ENCODE results near the gene ACOT7.

The ACOT7 gene

DNA sequence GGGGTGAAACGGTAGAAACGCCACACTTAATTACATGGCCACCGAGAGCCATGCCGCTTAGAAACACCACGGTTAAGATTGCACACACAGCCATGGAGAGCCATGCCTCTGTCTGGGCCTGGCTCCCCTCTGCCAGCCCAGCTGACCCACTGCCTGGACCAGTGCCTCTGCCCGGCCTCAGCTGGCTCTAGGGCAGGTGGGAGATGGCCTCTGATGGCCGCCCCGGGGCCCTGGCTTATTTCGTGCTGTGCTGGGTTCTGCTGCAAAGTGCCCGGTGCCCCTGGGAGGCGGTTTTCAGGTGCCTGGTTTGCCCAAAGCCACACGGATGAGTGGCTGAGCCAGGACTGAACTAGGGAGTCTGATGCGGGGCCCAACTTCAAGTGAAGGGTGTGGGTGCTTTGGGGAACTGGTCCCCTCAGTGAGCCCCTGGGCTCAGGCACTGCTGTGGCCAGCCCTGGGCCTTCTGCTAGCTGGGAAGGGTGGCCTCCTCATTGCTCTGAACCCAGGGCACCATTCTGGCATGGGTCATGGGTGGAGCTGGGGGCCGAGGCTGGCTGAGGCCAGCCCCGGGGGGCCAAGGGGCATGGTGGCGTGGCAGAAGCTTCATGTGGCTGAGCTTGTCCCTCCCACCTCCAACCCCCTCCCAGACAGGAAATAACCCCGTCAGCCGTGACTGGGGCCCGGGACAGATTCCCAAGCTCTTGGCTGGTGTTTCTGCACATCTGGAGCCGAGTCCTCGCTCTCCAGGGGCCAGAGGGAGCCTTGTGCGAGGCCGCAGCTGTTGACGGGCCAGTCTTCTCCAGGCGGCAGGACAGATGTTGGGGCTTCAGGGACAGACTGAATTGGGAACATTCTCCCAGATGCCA is 130.8 kb downstream of the ACOT7 start:
- no peak for DNase-seq

DNA sequence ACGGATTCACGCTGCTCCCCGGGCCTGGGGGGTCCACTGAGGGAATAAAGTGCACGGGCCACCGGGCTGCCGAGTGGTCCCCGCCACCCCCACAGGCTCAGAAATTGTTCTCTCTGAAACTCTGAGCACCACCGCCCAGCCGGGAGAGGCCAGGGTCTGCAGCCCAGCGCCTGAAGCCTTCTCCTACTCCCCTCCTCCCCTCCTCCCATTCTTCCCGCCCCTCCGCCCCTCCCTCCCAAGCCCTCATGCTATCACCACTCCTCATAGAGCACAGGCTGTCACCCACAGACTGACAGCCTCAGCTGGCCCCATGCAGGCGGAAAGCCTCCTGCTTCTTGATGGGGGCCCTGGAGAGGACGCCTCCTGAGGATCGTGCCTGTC is 132.0 kb downstream of the ACOT7 start:
- DNase-seq = no peak

DNA sequence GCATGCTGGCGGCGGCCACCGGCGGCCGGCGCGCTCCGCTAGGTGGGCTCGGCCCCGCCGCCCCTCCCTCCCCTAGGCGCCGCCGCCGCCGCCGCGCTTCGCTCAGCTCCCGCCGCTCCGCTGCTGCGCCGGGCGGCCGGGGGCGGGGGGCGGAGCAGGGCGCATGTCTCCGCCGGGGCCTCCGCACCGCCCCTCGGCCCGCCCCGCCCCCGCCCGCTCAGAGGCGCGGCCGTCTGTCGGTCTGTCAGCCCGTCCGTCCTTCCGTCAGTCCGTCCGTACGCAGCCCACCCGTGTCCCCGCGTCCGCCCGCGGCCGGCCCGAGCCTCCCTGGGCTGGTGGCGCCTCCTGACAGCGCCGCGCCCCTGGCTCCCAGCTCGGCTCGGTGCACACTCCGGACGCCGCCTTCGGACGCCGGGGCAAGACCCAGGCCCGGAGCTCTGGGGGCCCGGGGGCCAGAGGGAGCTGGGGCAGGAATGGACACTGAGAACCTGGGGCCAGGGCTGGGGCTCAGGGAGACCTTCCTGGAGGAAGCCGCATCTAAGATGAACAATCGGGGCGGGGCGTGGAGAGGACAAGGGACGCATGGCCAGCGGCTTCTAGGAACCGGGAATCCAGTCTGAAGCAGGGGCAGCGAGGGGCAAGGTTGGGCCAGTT is 132.5 kb downstream of the ACOT7 start, which contains the start of gene GPR153:
GPR153 (minus strand) TSS at position 138 of the 654 bp plus-strand sequence. CDS start 6,193 bp downstream, outside the sequence.
- peak; percentile 77 for DNase-seq

DNA sequence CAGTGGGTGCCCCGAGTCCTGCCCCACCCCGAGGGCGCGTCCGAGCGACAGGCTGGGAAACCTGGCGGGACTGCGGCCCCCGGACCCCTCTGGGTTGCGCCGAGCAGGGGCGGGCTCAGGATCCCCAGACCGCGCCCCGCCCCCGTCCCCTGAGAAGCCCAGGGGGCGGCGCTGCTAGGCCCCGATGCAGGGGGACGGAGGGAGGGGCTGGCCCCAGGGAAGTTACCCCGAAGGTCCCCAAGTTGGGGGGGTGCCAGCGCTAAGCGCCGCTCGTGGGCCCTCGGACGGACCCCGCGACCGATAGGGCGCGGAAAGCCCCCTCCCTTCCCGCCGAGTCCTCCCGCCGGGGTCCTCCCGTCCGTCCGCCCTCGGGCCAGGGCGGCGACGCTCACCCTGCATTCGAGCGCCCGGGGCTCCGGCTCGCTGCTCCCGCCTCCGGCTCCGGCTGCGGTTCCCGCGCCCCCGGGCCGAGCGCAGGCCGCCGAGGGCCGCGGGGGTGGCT is 133.1 kb downstream of the ACOT7 start:
- DNase-seq = peak; percentile 32

DNA sequence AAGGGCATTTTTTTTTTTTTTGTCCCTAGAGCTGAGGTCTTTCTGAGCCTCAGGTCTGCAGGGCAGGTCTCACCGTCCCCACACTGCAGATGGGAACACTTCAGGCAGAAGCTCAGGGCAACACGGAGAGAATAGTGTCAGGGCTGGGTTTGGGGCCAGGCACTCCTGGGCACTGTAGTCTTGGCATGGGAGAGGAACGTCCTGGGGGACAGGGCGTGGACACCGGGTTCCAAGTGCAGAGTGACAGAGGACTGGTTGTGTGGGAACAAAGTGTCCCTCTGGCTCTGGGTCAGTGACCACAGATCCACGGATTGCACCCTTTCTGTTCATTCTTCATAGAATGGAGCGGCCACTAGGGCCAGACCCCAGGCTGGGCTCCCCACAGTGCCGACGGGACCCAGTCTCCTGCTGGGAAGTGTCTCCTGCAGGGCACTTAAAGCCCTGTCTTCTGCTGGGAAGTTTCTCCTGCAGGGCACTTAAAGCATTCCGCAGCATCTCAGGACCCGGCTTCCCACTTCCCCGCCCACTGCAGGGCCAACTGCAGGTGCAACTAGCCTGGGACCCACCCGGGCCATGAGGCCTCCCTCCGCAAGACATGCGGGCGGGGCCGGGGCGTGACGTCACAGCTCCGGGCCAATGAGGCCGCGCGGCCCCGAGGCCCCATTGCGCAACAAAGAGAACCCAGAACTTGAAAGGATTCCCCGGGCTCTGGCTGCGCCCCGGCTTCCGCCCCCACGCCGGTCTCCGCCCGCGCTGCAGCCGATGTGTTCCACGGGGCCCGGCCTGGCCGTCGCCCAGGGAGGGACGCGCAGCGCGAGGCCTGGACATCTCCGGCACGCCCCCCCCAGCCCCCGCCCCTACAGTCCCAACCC is 133.8 kb downstream of the ACOT7 start:
- peak; percentile 85 for DNase-seq

DNA sequence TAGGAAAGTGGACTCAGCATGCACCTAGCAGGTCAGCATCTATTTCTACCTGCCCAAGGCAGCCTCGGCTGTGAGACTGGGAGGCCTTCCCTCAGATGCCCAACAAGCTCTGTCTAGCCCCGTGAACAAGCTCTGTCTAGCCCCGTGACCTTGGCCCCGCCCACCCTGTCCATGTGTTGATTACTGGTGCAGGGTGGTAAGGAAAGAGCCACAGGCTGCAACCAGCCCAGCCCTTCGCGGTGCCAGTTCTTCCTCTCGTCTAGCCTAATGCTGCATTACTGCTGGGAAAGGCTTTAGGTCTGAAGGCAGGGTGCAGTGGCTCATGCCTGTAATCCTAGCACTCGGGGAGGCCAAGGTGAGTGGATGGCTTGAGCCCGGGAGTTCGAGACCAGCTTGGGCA is 134.9 kb downstream of the ACOT7 start:
- no peak for DNase-seq

DNA sequence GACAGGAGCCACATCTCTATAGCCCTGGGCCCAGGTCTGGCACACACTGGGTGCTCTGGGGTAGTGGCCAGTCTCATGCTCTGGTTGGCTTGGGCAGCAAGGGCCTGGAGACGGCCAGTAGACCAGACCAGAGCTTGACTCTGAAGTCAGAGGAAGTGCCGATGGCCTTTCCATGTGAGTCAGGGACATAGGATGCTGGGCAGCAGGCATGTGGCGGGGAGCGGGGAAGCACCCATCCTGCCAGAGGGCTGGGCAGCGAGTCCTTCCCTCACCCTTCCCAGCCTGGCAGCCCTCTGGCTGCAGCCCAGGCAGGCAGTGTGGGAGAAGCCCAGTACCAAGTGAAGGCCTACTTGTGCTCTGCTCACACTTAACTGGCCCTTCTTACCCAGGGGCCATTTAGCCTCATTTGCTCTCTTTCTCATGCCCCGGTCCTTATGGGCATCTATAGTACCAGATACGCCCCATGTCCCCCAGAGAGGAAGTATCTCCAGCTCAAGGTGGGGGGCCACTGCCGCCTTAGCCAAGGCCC is 136.0 kb downstream of the ACOT7 start:
- DNase-seq = no peak

DNA sequence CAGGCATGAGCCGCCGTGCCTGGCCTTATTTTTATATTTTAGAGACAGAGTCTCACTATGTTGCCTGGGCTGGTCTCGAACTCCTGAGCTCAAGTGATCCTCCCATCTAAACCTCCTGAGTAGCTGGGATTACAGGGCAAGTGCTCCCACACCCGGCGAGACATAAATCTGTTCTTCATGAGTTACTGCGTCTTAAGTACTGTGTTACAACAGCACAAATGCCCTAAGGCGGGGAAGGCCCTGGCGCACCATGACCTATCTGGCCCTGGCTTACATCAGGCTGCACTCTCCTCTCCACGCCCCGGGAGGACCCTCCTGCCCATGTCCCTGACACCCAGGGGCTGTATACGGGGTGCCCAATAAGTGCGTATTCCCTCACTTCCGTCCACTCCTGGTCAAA is 136.9 kb downstream of the ACOT7 start:
- no peak for DNase-seq

DNA sequence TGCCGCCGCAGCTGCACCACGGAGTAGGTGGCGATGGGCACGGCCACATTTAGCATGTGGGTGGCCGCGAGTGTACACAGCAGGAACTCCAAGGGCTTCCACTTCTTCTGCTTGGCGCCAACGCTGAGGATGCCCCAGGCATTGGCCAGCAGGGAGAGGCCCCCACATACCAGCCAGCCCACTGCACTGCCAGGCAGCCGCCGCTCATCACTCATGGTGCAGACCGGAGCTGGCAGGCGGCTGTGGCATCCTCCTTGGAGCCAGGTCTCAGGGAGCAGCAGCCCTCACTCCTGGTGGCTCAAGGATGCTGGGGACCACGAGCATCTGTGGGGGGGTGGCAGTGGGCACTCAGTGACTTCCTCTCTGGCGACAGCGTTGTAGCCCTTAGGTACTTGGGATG is 138.9 kb downstream of the ACOT7 start:
- DNase-seq = no peak

DNA sequence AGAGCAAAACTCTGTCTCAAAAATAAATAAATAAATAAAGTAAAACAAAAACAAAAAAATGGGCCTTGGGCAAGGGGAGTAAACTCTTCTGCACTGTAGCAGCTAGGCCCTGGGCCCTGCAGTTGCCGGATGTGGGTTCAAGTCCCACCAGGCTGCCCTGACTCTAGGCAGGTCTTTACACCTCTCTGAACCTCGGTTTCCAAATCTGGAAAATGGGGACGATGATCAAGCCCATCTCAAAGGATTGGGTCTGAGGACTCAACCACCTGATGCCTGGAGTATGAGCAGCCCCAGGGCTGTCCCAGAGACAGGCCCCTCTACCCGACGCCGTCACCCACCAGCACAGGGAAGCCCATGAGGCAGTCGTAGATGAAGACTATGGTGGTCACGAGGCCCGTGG is 140.2 kb downstream of the ACOT7 start:
- no peak for DNase-seq

DNA sequence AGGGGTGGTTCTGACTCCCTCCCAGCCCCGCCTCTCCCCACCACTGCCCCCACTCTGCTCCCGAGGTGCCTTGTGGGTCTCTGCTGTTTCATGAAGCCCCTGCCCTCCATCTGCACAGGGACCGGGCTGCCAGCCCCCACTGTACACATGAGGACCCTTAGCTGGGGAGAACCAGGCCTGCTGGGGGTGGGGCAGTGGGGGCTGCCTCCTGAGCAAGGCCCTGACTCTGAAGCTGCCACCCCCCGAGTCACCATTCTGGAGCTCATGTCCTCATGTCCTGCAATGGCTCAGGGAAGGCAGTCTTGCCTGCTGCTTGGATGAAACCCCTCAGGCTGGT is 141.2 kb downstream of the ACOT7 start:
- no peak for DNase-seq

DNA sequence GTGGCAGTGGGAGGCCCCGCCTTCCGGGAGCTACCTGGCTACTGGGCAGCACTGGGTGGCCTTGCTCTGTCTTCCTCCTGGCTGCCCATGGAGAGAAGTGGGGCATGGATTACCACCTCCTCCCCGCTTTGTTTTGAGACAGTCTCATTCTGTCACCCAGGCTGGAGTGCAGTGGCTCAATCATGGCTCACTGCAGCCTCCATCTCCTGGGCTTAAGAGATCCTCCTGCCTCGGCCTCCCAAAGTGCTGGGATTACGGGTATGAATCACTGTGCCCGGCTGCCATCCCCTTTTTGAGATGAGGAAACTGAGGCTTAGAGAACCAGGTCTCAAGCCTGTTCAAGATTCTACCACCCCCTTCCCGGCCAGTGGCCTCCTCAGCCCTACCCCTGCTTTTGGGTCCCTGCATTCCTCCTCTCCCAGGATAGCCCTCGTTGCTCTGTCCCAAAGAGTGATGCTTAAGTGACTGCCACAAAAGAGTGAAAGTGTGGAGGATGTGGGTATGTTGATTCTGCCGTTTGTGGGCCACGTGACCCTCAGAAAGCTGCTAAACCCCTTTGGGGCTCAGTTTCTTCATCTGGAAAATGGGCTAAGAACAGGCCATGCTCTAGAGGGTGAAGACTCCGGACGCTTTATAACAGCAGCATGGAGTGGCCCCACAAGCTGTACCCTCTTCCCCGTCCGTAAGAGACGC is 141.7 kb downstream of the ACOT7 start:
- no peak for DNase-seq

DNA sequence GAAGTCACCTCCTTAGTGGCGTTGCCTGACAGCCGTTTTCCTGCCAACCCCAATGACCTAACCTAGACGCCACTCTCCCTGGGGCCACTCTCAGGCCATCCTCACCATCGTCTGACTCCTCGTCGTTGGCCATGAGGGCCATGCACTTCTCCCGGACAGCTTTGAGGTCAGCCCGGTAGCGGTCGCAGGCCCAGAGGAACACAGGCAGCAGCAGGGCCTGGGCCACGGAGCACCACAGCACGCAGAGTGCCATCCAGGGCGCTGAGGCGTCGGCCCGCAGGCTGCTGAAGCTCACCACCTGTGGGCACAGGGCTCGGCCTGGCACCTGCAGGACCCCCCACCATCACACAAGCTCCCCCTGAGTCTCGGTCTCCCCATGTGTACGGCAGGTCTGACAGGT is 142.3 kb downstream of the ACOT7 start:
- no peak for DNase-seq

DNA sequence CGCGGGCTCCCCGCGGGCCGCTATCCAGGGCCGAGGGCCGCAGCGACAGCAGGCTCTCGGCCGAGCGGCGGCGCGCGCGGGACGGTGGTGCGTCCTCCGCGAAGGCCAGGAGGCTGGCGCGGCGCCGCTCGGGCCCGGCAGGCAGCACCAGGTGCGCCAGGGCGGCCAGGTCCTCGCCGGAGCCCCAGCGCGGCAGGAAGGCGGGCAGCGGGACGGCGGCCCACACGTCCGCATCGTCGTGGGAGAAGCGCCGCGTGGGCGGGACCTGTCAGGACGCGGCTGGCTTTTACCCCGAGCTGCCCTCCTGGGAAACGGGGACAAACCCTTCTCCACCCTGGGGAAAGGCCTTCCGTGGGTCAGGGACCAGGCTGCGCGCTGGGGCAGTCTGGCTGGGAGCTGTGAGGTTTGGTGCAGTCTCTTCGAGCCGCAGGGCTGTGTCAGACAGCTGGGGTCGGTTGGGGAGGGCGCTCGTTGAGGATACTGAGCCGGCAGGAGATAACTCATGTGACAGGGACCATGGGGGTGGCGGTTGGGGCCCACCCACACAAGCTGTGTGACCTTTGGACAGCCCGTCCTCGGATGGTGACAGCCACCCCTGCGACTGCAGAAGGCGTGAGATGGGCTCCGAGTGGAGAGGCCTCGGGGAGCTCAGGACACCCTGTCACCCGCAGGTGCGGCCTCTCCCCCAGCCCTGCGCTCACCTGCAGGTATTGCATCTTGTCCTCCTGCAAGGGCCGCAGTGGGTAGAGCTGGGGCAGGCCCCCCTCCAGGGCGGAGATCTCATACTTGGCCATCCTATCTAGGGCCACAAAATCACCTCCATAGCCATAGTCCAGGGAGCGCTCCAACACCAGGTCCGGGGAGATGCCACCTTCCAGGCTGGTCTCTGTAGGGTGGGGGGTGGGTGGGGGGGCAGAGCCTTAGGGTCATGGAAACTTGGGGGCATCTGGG is 143.6 kb downstream of the ACOT7 start:
- no peak for DNase-seq

DNA sequence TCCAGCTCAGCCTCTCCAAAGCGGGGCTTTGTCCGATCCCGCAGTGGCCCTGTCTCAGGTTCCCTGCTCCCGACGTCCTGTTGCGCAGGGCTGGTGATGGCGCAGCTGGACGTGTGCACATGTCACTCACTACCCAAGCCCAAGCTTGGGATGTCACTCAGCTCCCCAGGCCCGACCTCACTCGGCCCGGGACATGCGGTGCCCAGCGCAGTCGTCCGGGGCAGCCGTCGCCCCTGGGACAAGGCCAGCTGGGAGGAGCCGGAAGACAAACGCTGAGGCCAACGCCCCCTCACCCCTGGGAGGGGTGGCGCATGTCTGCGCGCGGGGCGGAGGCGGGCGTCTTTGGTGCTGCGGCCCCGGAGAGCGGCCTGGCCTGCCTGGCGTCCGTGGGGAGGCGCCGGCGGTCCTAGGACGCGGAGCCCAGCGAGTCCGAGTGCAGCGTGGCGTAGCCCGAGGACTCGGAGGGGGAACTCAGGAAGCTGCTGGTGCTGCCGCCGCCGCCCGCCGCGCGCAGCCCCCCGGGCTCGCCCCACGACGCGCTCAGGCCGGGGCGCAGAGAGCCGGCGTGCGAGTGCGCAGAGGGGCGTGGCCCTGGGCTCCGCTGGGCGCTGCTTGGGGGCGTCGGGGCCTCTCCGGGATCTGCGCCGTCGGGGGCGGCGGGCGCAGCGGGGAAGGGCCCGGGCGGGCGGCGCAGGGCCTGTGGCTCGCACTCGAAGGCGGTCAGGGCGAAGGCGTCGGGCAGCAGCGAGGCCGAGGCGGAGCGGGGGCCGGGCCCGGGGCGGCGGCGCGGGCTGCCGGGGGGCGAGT is 144.4 kb downstream of the ACOT7 start:
- no peak for DNase-seq

DNA sequence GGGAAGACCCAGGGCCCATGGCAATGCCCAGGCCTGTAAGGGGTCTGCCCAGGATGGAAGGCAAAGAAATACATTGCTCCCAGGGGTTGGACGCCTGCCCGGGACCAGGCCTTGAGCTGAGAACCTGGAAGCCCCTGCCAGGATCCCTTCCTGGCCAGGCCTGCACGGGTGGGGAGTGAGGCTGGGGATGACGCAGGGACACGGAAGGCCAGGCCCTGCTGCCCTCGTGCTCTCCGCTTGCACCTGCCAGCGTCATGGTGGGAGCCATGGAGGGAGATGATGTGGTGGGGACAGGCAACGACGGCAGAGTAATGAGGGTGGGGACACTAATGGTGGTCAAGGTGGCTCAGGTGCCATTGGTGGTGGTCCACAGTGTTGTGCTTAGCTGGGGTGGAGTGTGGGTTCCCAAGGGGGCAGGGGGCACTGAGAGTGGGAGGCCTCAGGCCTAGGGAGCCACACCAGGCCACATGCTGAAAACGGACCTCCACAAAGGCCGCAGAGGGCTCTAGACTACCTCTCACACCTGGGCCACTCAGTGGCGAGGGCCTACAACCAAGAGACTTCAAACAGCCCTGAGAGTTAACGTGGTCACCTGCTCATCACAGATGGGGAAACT is 145.3 kb downstream of the ACOT7 start:
- DNase-seq = no peak

DNA sequence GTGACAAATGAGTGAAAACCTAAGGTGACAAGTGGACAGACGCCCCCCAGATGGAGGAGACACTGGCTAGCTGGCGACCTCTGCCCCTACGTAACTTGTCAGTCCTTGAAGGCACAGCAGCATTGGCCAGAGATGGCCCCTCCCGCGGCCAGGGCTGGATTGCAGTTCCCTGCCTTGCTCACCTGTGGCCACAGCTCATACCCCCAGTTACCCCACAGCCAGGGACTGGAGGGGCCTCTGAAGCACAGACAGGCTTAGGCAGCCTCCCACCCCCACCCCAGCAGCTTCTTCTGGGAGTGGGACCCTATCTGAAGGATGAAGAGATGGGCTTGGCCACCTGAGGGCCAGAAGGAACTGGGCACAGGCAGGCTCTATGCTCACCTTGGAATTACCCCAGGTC is 145.9 kb downstream of the ACOT7 start:
- no peak for DNase-seq

DNA sequence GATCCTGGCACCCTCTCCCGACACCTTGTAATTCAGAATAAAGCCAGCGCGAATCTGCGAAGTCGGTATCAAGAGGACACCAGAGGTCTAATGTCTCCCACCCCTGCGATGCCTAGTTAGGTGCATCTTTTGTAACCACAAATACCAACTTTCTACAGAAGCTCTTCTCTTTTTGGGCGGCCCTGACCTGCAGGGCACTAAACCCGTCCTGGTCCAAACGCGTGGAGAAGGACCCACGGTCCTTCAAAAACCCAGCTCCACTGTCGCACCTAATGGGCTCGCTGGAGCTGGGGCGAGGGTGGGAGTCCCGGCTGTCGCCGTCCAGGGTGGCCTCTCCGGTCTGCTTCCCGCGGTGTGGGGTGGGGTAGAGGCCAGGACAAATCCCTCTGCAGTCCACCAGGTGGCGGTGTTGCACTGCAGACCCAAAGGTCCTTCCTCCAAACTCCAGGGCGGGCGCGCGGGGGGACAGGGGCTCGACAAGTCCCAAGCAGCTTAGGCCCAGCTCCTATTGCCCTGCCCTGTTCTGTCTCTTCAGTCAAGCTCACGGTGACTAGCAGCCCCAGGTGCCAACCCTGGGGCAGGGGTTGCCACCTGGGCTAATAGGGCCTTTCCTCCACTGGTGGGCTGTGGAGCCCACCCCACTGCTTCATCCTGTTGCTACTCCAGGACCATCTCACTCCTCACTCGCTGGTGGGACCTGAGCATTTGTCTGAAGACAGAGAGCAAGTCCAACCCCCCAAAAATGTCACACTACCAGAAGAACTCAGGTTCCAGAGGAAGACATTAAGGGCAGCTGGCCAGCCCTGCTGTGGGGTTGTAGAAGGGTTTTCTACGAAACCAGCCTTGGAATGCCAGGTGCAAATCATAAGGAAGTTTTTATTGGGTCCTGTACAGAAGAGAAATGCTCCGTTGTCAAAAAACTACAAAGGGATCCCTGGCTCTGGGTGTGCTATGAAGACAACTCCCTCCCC is 146.8 kb downstream of the ACOT7 start:
- DNase-seq = peak; percentile 88

All from stimulated activated CD4-positive, alpha-beta T cell treated with anti-CD3 and anti-CD28 coated beads, Interleukin-15, amount 100 ng/mL, for 24 hours (primary cell).